ENCODE results near the gene MED31. TPM values are rescaled to one million over a fixed set of nuclear protein-coding genes. Genes with fewer than 3 reads are reported as not detected.
A peak's percentile ranks its signal among the peaks of the same experiment; 100 is the strongest.

Gene MED31
- polyA plus RNA-seq, 2 of the 4 experiments (the other 2 are of a cell fraction): 32.2 to 49.0 TPM

DNA sequence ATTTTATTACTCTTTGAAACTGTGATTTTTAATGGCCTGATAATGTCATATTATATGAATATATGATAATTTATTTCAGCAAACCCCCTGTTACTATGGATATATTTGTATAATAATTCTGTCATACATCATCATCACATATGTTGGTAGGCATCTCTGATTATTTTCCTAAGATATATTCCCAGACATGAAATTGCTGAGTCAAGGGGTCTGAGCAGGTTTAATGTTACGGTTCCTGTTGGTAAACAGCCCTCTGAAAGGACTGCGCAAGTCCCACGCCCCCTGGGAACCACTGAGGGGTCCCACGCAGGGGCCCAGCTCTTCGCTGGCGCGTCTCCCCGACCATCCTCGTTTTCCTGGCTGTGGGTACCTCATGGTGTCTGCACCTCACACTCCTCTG is 37.5 kb upstream of the MED31 start:
- TF ChIP-seq MAFK (IDR thresholded peaks at IDR 0.05; ENCODE audit: partially characterized antibody) (peak; percentile 56), HDAC2 (IDR thresholded peaks at IDR 0.05) (no peak)
- FAIRE-seq (no peak), DNase-seq (ENCODE audit: low read depth in 1 of 2, low spot score in 1 of 2) (no peak), ATAC-seq (no peak)
- Histone ChIP-seq H3K27ac (no peak overlapping the region), H3K9me3 (no peaks in the 10 kb centered on the region), H3K4me1 (no peaks in the 10 kb centered on the region), H3K4me3 (no peak overlapping the region), H3K4me2 (no peak overlapping the region)
- CTCF ChIA-PET: interaction anchor here (0.6 to 1.7 kb wide), 4 partner anchors 14 to 196 kb away, joined by 3 to 6 read pairs (median 3); partner anchors contain the start of gene SLC13A5
- POLR2A ChIA-PET: no interaction called here
- WGBS (ENCODE audit: missing lambda C conversion rate): 72% methylated on average over 9 of the region's 9 CpGs

DNA sequence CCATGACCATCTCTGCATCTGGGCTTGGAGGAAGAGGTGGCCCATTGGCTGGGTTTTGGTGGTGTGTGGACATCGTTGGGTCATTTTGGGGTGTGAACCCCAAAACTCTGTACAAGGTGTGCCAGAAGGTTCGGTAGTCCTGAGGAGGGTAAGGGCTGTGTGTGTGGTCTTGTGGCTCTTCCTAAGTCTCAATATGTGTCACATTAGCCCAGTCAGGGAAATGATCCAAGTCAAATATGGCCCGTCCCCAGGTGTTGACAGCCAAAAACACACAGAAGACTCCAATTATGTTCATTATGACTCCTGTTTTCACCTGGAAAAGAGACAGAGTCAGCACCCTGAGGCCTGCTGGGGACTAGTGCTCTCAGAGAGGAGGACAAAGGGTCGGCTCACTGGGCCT is 34.6 kb upstream of the MED31 start:
- DNase-seq (ENCODE audit: low read depth in 1 of 2, low spot score in 1 of 2) (no peak), ATAC-seq (no peak), FAIRE-seq (no peak)
- no peaks in the 10 kb centered on the region for H3K4me1 ChIP-seq
- ChIA-PET CTCF (interaction anchor here (0.7 to 1.9 kb wide), 6 partner anchors 9 to 165 kb away, joined by 3 to 7 read pairs (median 4); partner anchors contain the start of gene SLC13A5), POLR2A (no interaction called here)
- WGBS (ENCODE audit: missing lambda C conversion rate): 33% methylated on average over 4 of the region's 4 CpGs
- TF ChIP-seq JUN (IDR thresholded peaks at IDR 0.05) (no peak), MYC (IDR thresholded peaks at IDR 0.05; ENCODE audit: borderline replicate concordance, low read length) (no peak), HDAC2 (IDR thresholded peaks at IDR 0.05) (no peak), ZFP36 (IDR thresholded peaks at IDR 0.05; ENCODE audit: borderline replicate concordance, partially characterized antibody) (no peak), MAZ (IDR thresholded peaks at IDR 0.05; ENCODE audit: borderline replicate concordance, low read depth, low read length) (no peak)
- H3K4me3 ChIP-seq: no peak overlapping the region
- H3K4me2 ChIP-seq: no peak overlapping the region
- no peak overlapping the region for H3K27ac ChIP-seq
- H3K9me3 ChIP-seq: no peaks in the 10 kb centered on the region

DNA sequence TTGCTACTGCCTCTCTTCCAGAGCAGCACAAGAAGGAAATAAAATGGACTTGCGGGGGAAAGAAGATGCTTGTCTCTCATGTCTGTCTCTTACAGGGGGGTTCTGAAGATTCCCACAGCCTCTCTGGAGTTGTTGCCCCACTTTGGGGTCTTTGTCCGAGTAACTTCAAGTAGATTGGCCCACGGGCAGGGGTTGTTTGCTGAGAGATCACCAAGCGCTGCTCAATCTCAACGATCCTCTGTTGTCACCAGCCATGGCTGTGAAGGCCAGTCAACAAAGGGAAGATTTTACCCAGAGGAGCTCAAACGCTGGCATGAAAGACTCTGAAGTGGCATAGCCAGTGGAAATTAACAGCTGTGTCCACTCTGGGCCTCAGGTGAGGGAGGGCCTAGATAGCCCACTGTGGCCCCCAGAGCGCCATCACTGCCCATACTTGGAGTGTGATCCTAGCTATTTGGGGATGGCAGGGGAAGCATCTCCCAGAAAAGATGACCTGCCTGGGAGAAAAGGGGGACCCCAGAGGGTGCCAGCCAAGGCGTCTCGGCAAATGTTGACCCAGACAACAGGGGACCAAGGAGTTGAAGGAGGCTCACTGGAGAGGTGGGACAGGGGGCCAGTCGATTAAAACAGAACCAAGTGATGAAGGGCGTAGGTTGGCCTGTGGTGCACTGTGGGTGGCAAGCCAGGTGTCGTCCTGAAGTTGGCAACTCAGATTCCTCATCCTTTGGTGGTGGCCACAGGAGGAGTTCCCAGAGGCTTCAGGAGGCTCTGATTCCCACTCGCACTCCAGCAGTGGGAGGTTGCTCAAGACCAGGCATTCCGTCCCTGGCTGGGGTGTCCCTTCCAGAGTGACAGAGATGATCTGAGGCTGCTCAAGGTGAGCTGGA is 33.7 kb upstream of the MED31 start:
- Histone ChIP-seq H3K4me2 (no peak overlapping the region), H3K4me3 (no peak overlapping the region), H3K9me3 (no peaks in the 10 kb centered on the region), H3K27ac (no peak overlapping the region), H3K4me1 (no peaks in the 10 kb centered on the region)
- TF ChIP-seq SREBF2 (IDR thresholded peaks at IDR 0.05) (no peak), NFE2L2 (conservative IDR thresholded peaks at IDR 0.05; ENCODE audit: low read length) (no peak), SMC3 (IDR thresholded peaks at IDR 0.05) (no peak), TP53 (CRISPR knock-in tag; IDR thresholded peaks at IDR 0.05) (no peak), JUNB (IDR thresholded peaks at IDR 0.05) (no peak), BHLHE40 (IDR thresholded peaks at IDR 0.05; ENCODE audit: low read depth, low read length) (no peak), HOXB13 (CRISPR knock-in tag; IDR thresholded peaks at IDR 0.05; ENCODE audit: low read depth) (no peak), PHF8 (IDR thresholded peaks at IDR 0.05; ENCODE audit: borderline replicate concordance, low read depth) (no peak), KDM5A (IDR thresholded peaks at IDR 0.05) (no peak)
- TF ChIP-seq, protein P1, sequence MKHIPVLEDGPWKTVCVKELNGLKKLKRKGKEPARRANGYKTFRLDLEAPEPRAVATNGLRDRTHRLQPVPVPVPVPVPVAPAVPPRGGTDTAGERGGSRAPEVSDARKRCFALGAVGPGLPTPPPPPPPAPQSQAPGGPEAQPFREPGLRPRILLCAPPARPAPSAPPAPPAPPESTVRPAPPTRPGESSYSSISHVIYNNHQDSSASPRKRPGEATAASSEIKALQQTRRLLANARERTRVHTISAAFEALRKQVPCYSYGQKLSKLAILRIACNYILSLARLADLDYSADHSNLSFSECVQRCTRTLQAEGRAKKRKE (CRISPR knock-in tag; IDR thresholded peaks at IDR 0.05; ENCODE audit: low read depth): no peak
- TF ChIP-seq, protein P2, sequence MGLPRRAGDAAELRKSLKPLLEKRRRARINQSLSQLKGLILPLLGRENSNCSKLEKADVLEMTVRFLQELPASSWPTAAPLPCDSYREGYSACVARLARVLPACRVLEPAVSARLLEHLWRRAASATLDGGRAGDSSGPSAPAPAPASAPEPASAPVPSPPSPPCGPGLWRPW (IDR thresholded peaks at IDR 0.05): no peak
- TF ChIP-seq, protein P3, sequence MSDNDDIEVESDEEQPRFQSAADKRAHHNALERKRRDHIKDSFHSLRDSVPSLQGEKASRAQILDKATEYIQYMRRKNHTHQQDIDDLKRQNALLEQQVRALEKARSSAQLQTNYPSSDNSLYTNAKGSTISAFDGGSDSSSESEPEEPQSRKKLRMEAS (IDR thresholded peaks at IDR 0.05): no peak
- TF ChIP-seq, protein P4, sequence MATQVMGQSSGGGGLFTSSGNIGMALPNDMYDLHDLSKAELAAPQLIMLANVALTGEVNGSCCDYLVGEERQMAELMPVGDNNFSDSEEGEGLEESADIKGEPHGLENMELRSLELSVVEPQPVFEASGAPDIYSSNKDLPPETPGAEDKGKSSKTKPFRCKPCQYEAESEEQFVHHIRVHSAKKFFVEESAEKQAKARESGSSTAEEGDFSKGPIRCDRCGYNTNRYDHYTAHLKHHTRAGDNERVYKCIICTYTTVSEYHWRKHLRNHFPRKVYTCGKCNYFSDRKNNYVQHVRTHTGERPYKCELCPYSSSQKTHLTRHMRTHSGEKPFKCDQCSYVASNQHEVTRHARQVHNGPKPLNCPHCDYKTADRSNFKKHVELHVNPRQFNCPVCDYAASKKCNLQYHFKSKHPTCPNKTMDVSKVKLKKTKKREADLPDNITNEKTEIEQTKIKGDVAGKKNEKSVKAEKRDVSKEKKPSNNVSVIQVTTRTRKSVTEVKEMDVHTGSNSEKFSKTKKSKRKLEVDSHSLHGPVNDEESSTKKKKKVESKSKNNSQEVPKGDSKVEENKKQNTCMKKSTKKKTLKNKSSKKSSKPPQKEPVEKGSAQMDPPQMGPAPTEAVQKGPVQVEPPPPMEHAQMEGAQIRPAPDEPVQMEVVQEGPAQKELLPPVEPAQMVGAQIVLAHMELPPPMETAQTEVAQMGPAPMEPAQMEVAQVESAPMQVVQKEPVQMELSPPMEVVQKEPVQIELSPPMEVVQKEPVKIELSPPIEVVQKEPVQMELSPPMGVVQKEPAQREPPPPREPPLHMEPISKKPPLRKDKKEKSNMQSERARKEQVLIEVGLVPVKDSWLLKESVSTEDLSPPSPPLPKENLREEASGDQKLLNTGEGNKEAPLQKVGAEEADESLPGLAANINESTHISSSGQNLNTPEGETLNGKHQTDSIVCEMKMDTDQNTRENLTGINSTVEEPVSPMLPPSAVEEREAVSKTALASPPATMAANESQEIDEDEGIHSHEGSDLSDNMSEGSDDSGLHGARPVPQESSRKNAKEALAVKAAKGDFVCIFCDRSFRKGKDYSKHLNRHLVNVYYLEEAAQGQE (IDR thresholded peaks at IDR 0.05): no peak
- 51% methylated on average over 14 of the region's 14 CpGs for WGBS (ENCODE audit: missing lambda C conversion rate)
- CTCF ChIA-PET: interaction anchor here (0.6 to 4.4 kb wide), 6 partner anchors 8 to 340 kb away, joined by 3 to 35 read pairs (median 4); no protein-coding TSS in a partner anchor
- no peak for FAIRE-seq
- POLR2A ChIA-PET: no interaction called here
- ATAC-seq: no peak
- DNase-seq (ENCODE audit: low read depth in 1 of 2, low spot score in 1 of 2): no peak
